HCT116 (cell line): ENCODE data around the gene LIPH.
"Not testable (repeated sequence)": the region's sequence is repeated elsewhere in the genome, so short reads cannot be mapped to it uniquely, and the experiment has no call there.

Experiments
- CTCF ChIP-seq, 3 experiments: fragments of 200-600 bp in 1 of 3; sonication (generic) in 1 of 3; IDR thresholded peaks in 2 of 3; conservative IDR thresholded peaks in 1 of 3; 2 replicates each; pipeline ENCODE4 v1.5.1; 2012 to 2017; ENCODE audit warnings: low read depth in 2 of 3, low read length in 2 of 3, antibody characterized with exemption in 1 of 3, borderline replicate concordance in 1 of 3, control low read depth in 1 of 3, mild to moderate bottlenecking in 1 of 3, mixed read lengths in 1 of 3, mixed run types in 1 of 3, moderate library complexity in 1 of 3; ENCODE audit not compliant: insufficient read depth in 1 of 3
- RAD21 ChIP-seq: IDR thresholded peaks from 2 replicates; pipeline ENCODE4 v1.6.1; 2012; ENCODE audit warnings: low read depth, mild to moderate bottlenecking
- TCF7L2 ChIP-seq: IDR thresholded peaks from 2 replicates; pipeline ENCODE4 v1.7.0; 2011; ENCODE audit warnings: borderline replicate concordance, inconsistent platforms; ENCODE audit not compliant: insufficient read depth, insufficient read length; ENCODE audit errors: extremely low read depth
- ZNF274 ChIP-seq: fragments of 200-500 bp; sonication (Bioruptor generic); IDR thresholded peaks from 2 replicates; pipeline ENCODE4 v1.6.1; 2014; ENCODE audit warnings: mild to moderate bottlenecking, low read depth, low read length, inconsistent platforms

GRCh38 chr3:185474922-185475321 is 77.5 kb downstream of the LIPH start:
- not testable (repeated sequence) for TF ChIP-seq CTCF (IDR thresholded peaks at IDR 0.05 in 2 of 3, conservative IDR thresholded peaks at IDR 0.05 in 1 of 3; ENCODE audit: borderline replicate concordance in 1 of 3, insufficient read depth in 1 of 3, low read depth in 2 of 3, low read length in 2 of 3); ZNF274; TCF7L2; RAD21
